GM23338 (cell line): Measurements from ENCODE around the gene HBZ. TPM values are rescaled to one million over a fixed set of nuclear protein-coding genes. Genes with fewer than 3 reads are reported as not detected.
"Not testable (repeated sequence)": the region's sequence is repeated elsewhere in the genome, so short reads cannot be mapped to it uniquely, and the experiment has no call there.

ENCODE experiments used
- ATAC-seq: fragments of 200-7000 bp; cut with Tn5 transposase; 3 replicates; pipeline ENCODE4 v1.9.1; 2020
- DNase-seq: peaks from one replicate; pipeline ENCODE4 v3.0.0-alpha.2; 2015; ENCODE audit warnings: low spot score
- H2AFZ ChIP-seq: fragments of 200-600 bp; sonication (generic); 2 replicates; pipeline ENCODE4 v1.8.0; 2016; ENCODE audit warnings: antibody characterized with exemption, mild to moderate bottlenecking, moderate library complexity
- H3F3A ChIP-seq: fragments of 200-600 bp; sonication (generic); replicated peaks from 2 replicates; pipeline ENCODE4 v1.8.0; 2017; ENCODE audit warnings: antibody characterized with exemption, mixed run types, low read depth
- H3K27ac ChIP-seq: fragments of 200-600 bp; sonication (generic); 2 replicates; pipeline ENCODE4 v1.6.1; 2016; ENCODE audit warnings: low read depth
- H3K27me3 ChIP-seq: fragments of 200-600 bp; sonication (generic); 2 replicates; pipeline ENCODE4 v1.8.0; 2016; ENCODE audit warnings: mild to moderate bottlenecking, mixed run types, moderate library complexity; ENCODE audit not compliant: insufficient read depth
- H3K36me3 ChIP-seq: fragments of 200-600 bp; sonication (generic); 2 replicates; pipeline ENCODE4 v1.8.0; 2016; ENCODE audit warnings: mild to moderate bottlenecking; ENCODE audit not compliant: insufficient read depth
- H3K4me1 ChIP-seq: fragments of 200-600 bp; sonication (generic); 2 replicates; pipeline ENCODE4 v1.8.0; 2016; ENCODE audit warnings: mild to moderate bottlenecking, moderate library complexity; ENCODE audit not compliant: insufficient read depth
- H3K4me2 ChIP-seq: fragments of 200-600 bp; sonication (generic); 2 replicates; pipeline ENCODE4 v1.7.1; 2017; ENCODE audit warnings: mixed run types
- H3K4me3 ChIP-seq: fragments of 200-600 bp; sonication (generic); 2 replicates; pipeline ENCODE4 v1.6.1; 2016; ENCODE audit warnings: mixed run types
- H3K79me2 ChIP-seq: fragments of 200-600 bp; sonication (generic); replicated peaks from 2 replicates; pipeline ENCODE4 v1.8.0; 2017; ENCODE audit warnings: mild to moderate bottlenecking; ENCODE audit not compliant: insufficient read depth
- H3K9me2 ChIP-seq: fragments of 200-600 bp; sonication (generic); 2 replicates; pipeline ENCODE4 v1.8.0; 2017; ENCODE audit not compliant: insufficient read depth
- H4K20me1 ChIP-seq: fragments of 200-600 bp; sonication (generic); replicated peaks from 2 replicates; pipeline ENCODE4 v1.8.0; 2017; ENCODE audit warnings: mild to moderate bottlenecking; ENCODE audit not compliant: insufficient read depth
- H3K27ac Mint-ChIP-seq: 2 replicates; pipeline ENCODE4 v1.8.0; 2020; ENCODE audit warnings: inconsistent platforms, mild to moderate bottlenecking, moderate library complexity, mixed read lengths
- H3K27me3 Mint-ChIP-seq: 3 replicates; pipeline ENCODE4 v1.8.0; 2022; ENCODE audit warnings: low read depth, mild to moderate bottlenecking, moderate library complexity, mixed read lengths, inconsistent platforms; ENCODE audit not compliant: insufficient read depth, poor library complexity
- H3K36me3 Mint-ChIP-seq: 3 replicates; pipeline ENCODE4 v1.8.0; 2021; ENCODE audit warnings: low read depth, mild to moderate bottlenecking, inconsistent platforms, moderate library complexity, mixed read lengths
- H3K4me1 Mint-ChIP-seq: 3 replicates; pipeline ENCODE4 v1.8.0; 2020; ENCODE audit warnings: mild to moderate bottlenecking, inconsistent platforms, mixed read lengths
- H3K4me3 Mint-ChIP-seq: 3 replicates; pipeline ENCODE4 v1.8.0; 2021; ENCODE audit warnings: moderate library complexity, mild to moderate bottlenecking, inconsistent platforms, mixed read lengths
- H3K9me3 Mint-ChIP-seq: 3 replicates; pipeline ENCODE4 v1.8.0; 2020; ENCODE audit warnings: moderate library complexity, mild to moderate bottlenecking, inconsistent platforms, mixed read lengths
- EZH2 ChIP-seq: fragments of 200-600 bp; sonication (generic); IDR thresholded peaks from one replicate; pipeline ENCODE4 v1.8.0; 2017; ENCODE audit warnings: antibody characterized with exemption, mild to moderate bottlenecking, low read depth; ENCODE audit not compliant: unreplicated experiment
- REST ChIP-seq: IDR thresholded peaks from one replicate; pipeline ENCODE4 v1.6.1; 2018; ENCODE audit warnings: antibody characterized with exemption; ENCODE audit not compliant: unreplicated experiment
- ZNF331 ChIP-seq: fragments of 250-450 bp; sonication (Bioruptor Pico); IDR thresholded peaks from 2 replicates; pipeline ENCODE4 v1.5.0; 2020; ENCODE audit warnings: low read depth, mild to moderate bottlenecking, moderate library complexity
- polyA plus RNA-seq: library from polyadenylated mRNA; unstranded; fragments of >200 nt; fragmentation: Nextera tagmentation; extraction: Ambion mirVana; gene quantifications from 2 replicates; pipeline ENCODE4 v1.2.1, GENCODE V29; 2016
- total RNA-seq: library from RNA; depleted of rRNA; stranded (reverse); fragments of >200 nt; shearing (Covaris generic); gene quantifications from 2 replicates; pipeline ENCODE4 v1.2.3, GENCODE V29; 2014

Gene HBZ
- total and polyA plus RNA-seq, 2 experiments from 2014 or later = 0.39 TPM; not detected in 1

DNA sequence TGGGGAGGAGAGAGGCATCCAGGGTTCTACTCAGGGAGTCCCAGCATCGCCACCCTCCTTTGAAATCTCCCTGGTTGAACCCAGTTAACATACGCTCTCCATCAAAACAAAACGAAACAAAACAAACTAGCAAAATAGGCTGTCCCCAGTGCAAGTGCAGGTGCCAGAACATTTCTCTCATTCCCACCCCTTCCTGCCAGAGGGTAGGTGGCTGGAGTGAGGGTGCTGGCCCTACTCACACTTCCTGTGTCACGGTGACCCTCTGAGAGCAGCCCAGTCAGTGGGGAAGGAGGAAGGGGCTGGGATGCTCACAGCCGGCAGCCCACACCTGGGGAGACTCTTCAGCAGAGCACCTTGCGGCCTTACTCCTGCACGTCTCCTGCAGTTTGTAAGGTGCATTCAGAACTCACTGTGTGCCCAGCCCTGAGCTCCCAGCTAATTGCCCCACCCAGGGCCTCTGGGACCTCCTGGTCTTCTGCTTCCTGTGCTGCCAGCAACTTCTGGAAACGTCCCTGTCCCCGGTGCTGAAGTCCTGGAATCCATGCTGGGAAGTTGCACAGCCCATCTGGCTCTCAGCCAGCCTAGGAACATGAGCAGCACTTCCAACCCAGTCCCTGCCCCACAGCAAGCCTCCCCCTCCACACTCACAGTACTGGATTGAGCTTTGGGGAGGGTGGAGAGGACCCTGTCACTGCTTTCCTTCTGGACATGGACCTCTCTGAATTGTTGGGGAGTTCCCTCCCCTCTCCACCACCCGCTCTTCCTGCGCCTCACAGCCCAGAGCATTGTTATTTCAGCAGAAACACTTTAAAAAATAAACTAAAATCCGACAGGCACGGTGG is 21.7 kb downstream of the HBZ start:
- not testable (repeated sequence) for H3K9me2 ChIP-seq, DNase-seq, H3K27ac ChIP-seq, H3K79me2 ChIP-seq, H3K36me3 ChIP-seq, H2AFZ ChIP-seq, H3K36me3 Mint-ChIP-seq, H4K20me1 ChIP-seq, ATAC-seq, H3K27ac Mint-ChIP-seq, H3K9me3 Mint-ChIP-seq
- H3K4me2 ChIP-seq = peak overlapping the region; percentile 55; the same call in 1 of the 2 replicates
- peaks cover 30% of the 10 kb centered on the region for H3K4me1 Mint-ChIP-seq
- TF ChIP-seq REST = peak; percentile 58
- peak overlapping the region; percentile 44; the same call in 2 of the 3 replicates for H3K4me3 Mint-ChIP-seq
- H3K4me3 ChIP-seq = peak overlapping the region; percentile 40; the same call in 1 of the 2 replicates
- peaks cover 11% of the 10 kb centered on the region; the same call in 1 of the 2 replicates for H3F3A ChIP-seq
- peaks cover 21% of the 10 kb centered on the region for H3K4me1 ChIP-seq
- H3K27me3 ChIP-seq = peaks cover 84% of the 10 kb centered on the region
- H3K27me3 Mint-ChIP-seq = peaks cover 77% of the 10 kb centered on the region

DNA sequence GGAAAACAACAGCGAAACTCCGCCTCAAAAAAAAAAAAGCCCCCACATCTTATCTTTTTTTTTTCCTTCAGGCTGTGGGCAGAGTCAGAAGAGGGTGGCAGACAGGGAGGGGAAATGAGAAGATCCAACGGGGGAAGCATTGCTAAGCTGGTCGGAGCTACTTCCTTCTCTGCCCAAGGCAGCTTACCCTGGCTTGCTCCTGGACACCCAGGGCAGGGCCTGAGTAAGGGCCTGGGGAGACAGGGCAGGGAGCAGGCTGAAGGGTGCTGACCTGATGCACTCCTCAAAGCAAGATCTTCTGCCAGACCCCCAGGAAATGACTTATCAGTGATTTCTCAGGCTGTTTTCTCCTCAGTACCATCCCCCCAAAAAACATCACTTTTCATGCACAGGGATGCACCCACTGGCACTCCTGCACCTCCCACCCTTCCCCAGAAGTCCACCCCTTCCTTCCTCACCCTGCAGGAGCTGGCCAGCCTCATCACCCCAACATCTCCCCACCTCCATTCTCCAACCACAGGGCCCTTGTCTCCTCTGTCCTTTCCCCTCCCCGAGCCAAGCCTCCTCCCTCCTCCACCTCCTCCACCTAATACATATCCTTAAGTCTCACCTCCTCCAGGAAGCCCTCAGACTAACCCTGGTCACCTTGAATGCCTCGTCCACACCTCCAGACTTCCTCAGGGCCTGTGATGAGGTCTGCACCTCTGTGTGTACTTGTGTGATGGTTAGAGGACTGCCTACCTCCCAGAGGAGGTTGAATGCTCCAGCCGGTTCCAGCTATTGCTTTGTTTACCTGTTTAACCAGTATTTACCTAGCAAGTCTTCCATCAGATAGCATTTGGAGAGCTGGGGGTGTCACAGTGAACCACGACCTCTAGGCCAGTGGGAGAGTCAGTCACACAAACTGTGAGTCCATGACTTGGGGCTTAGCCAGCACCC is 22.8 kb downstream of the HBZ start:
- Histone ChIP-seq H3K4me3 (peak overlapping the region; percentile 48; the same call in 1 of the 2 replicates), H3K27me3 (peaks cover 87% of the 10 kb centered on the region), H4K20me1 (peaks cover 8% of the 10 kb centered on the region), H3K4me2 (peak overlapping the region; percentile 14; the same call in 1 of the 2 replicates), H3K79me2 (no peaks in the 10 kb centered on the region), H3K36me3 (no peaks in the 10 kb centered on the region), H3K27ac (no peak overlapping the region), H3K9me2 (no peaks in the 10 kb centered on the region), H3K4me1 (peaks cover 16% of the 10 kb centered on the region), H3F3A (peaks cover 11% of the 10 kb centered on the region; the same call in 1 of the 2 replicates), H2AFZ (no peak overlapping the region)
- H3K36me3 Mint-ChIP-seq = no peaks in the 10 kb centered on the region; the same call in 2 of the 3 replicates
- ATAC-seq = no peak
- peak; percentile 70 for TF ChIP-seq EZH2
- no peak for TF ChIP-seq ZNF331 (CRISPR knock-in tag)
- peak overlapping the region; percentile 44; the same call in 1 of the 3 replicates for H3K4me3 Mint-ChIP-seq
- peaks cover 21% of the 10 kb centered on the region for H3K4me1 Mint-ChIP-seq
- H3K27ac Mint-ChIP-seq = no peak overlapping the region
- no peaks in the 10 kb centered on the region; the same call in 2 of the 3 replicates for H3K9me3 Mint-ChIP-seq
- H3K27me3 Mint-ChIP-seq = peaks cover 80% of the 10 kb centered on the region
- no peak for DNase-seq
